ENCODE data around the gene RHEBL1.

DNA sequence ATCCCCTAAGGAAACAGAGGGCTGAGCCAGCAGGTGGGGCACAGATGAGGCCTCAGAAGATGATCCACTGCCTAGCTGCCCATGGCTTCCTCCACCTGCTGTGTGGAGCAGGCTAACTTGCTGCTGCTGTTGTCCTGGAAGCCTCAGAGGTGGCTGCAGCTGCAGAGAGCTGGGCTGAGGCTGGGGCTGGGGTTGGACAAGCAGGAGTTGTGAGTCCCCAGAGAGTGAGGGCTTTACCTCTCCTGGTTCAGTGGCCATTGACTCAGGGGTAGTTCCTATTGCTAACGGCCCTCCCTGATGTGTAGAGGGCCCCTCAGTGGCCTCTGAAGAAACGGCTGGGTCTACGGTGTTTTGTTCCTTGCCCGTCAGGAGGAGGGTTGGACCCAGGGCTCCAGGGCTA lies 37.5 kb downstream of the RHEBL1 start:
- TF ChIP-seq CTCF (IDR thresholded peaks at IDR 0.05) = no peak
- TF ChIP-seq EP300 (IDR thresholded peaks at IDR 0.05) = no peak
- TF ChIP-seq POLR2A (IDR thresholded peaks at IDR 0.05) = no peak

Measured in ovary (tissue), 3 donors.